GM10266 (cell line): Measurements from ENCODE around the gene RPTOR.

ENCODE experiments used
- DNase-seq: peaks from one replicate; pipeline ENCODE4 v3.0.0; 2012; ENCODE audit errors: extremely low spot score
- CTCF ChIP-seq: IDR thresholded peaks from 2 replicates; pipeline ENCODE4 v1.5.1; 2012; ENCODE audit warnings: mild to moderate bottlenecking, low read depth; ENCODE audit not compliant: control insufficient read depth, insufficient read depth; ENCODE audit errors: missing control alignments

The RPTOR gene

GRCh38 chr17:80861892-80862291 lies 317.3 kb downstream of the RPTOR start:
- no peak for DNase-seq
- no peak for TF ChIP-seq CTCF

- no peak for TF ChIP-seq CTCF
Observed at GRCh38 chr17:80862481-80862961, 317.9 kb downstream of the RPTOR start.

GRCh38 chr17:80862978-80863377 lies 318.3 kb downstream of the RPTOR start:
- DNase-seq: no peak
- TF ChIP-seq CTCF: no peak

More at GRCh38 chr17:80862481-80862961, 317.9 kb downstream of the RPTOR start:
- DNase-seq: no peak

- DNase-seq: no peak
- TF ChIP-seq CTCF: no peak
Observed at GRCh38 chr17:80863626-80864025, 319.0 kb downstream of the RPTOR start.

- no peak for DNase-seq
- TF ChIP-seq CTCF: no peak
Observed at GRCh38 chr17:80864751-80865150, 320.1 kb downstream of the RPTOR start.

- DNase-seq: peak; percentile 74
- TF ChIP-seq CTCF: peak; percentile 68
Observed at GRCh38 chr17:80866050-80866793, 321.6 kb downstream of the RPTOR start.

GRCh38 chr17:80868022-80868609 lies 323.5 kb downstream of the RPTOR start:
- TF ChIP-seq CTCF: no peak
- DNase-seq: no peak
